DND-41 (cell line): ENCODE data around the gene ZP1.

ENCODE experiments used
- CTCF ChIP-seq: IDR thresholded peaks from 2 replicates; pipeline ENCODE4 v1.5.1; 2012; ENCODE audit warnings: borderline replicate concordance, low read length, moderate library complexity, mild to moderate bottlenecking; ENCODE audit not compliant: poor library complexity, severe bottlenecking; ENCODE audit errors: extremely low read depth
- EZH2 ChIP-seq: IDR thresholded peaks from 3 replicates; pipeline ENCODE4 v1.6.1; 2012; ENCODE audit warnings: borderline replicate concordance, low read depth, mild to moderate bottlenecking, moderate library complexity, low read length, inconsistent platforms; ENCODE audit not compliant: severe bottlenecking

DNA sequence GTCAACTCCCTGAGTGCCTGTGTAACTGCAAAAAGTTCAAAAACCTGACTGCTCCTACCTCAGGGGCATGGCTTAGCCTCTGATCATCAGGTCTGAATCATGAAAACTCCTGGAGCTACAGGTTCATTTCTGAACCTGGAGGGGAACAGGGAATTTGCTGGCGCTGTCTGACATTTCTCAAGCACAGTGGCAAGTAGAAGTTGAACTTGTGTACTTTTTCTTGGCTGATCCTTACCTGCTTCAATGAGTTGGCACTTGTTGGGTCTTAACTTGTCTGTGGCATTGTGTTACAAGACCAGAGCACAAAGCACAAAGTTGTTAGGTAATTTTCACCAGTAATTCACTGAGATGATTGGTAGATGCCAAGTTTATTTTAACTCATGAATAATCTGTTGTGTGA, 49.9 kb downstream of the ZP1 start:
- TF ChIP-seq CTCF (no peak), EZH2 (no peak)
